IPS-NIHi11 (cell line): ENCODE data around the gene COX10.
"Not testable (repeated sequence)": the region's sequence is repeated elsewhere in the genome, so short reads cannot be mapped to it uniquely, and the experiment has no call there.

Source experiments
- DNase-seq: peaks from one replicate; pipeline ENCODE4 v3.0.0; 2012; ENCODE audit warnings: mixed read lengths, low spot score

Gene COX10

GRCh38 chr17:14069251-14070021, at the start of gene COX10:
TSS of gene COX10 (plus strand) at chr17:14069504. CDS start at chr17:14069606, 102 bp downstream.
- peak; percentile 89 for DNase-seq

GRCh38 chr17:14021651-14022294, 47.5 kb upstream of the COX10 start:
- not testable (repeated sequence) for DNase-seq

DNA sequence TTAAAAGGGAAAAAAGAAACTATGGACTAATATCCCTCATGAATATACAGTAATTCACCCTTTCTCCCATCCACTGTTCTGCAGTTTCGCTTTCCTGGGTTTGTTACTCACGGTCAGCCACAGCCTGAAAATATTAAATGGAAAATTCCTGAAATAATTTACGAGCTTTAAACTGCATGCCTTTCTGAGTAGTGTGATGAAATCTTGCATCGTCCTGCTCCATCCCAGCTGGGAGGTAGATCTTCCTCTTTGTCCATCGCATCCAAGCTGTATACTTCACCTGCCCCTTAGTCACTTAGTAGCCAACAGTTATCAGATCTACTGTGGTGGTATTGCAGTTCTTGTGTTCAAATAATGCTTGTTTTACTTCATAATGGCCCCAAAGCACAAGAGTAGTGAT, 39.5 kb upstream of the COX10 start:
- DNase-seq = not testable (repeated sequence)

GRCh38 chr17:14032234-14032633, 37.1 kb upstream of the COX10 start:
- no peak for DNase-seq

GRCh38 chr17:14033166-14033565, 36.1 kb upstream of the COX10 start:
- no peak for DNase-seq

DNA sequence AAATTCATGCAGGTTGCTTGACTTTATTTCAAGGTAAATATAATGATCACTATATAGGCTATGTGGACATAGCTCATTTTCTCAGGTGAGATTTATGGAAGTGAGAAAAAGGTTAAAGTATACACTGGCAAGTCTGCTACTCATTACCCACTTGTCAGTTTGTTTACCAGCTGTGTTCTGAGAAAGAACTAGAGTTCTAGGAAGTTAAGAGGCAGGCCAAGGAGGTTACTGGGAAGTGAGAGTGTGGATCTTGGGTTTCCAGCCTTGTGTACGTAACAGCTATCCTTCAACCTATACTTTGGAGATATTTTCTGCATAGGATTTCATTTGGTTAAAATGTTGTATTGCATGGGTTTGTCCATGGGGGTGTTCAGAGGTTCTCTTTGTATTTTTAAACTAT, 31.9 kb upstream of the COX10 start:
- DNase-seq = no peak

- no peak for DNase-seq
Measured at GRCh38 chr17:14038206-14038605, 31.1 kb upstream of the COX10 start.

- no peak for DNase-seq
Measured at GRCh38 chr17:14042411-14042810, 26.9 kb upstream of the COX10 start.

DNA sequence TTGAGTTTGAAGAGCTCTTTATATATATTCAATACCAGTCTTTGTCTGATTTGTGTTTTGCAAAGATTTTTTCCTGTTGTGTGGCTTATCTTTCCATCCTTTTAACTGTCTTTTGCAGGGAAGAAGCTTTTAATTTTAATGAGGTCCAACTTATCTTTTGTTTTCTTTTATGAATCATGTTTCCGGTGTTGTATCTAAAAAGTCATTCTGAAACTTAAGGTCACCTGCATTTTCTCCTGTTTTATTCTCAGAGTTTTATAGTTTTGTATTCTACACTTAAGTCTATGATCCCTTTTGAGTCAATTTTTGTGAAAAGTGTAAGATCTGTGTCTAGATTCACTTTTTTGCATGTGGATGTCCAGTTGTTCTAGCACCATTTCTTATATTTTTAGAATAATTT, 24.6 kb upstream of the COX10 start:
- no peak for DNase-seq

- no peak for DNase-seq
Measured at GRCh38 chr17:14046978-14047377, 22.3 kb upstream of the COX10 start.

DNA sequence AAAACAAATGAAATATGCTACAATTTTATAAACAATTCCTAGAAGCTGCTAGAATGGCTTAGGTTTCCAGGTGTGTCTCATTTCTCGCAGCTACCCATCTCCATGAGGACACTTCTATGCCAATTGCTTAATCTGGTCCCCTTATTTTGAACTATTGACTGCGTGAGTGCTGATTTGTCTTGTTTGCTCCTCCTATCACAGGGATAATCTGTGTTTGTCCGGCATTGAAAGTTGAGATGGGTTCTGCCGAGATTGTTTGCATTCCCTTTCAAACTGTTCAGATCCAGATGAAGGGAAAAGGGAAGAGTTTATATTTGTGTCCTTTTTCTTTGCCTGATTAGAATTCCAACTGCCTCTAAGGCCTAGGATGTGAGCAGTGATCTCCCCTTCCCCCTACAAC, 21.7 kb upstream of the COX10 start:
- DNase-seq = no peak

GRCh38 chr17:14048169-14048568, 21.1 kb upstream of the COX10 start:
- DNase-seq = peak; percentile 62

DNA sequence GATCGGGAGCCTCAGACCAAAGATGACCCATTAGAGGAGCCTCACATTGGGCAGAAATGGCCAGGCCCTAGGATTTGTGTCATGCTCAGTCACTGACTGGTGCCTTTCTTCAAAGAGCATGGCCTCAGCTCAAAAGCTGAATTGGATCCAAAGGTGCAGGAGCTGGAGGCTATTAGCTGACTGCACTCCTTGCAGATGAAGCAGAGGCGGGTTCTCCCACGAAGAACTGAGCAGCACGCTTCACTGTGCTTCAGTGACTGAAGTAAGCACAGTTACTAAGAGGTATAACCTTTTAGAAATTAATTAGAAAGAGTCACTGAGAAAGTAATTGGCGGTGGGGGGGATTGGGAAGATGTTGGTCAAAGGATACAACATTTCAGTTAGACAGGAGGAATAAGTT, 18.7 kb upstream of the COX10 start:
- no peak for DNase-seq

GRCh38 chr17:14051692-14052091, 17.6 kb upstream of the COX10 start:
- no peak for DNase-seq

DNA sequence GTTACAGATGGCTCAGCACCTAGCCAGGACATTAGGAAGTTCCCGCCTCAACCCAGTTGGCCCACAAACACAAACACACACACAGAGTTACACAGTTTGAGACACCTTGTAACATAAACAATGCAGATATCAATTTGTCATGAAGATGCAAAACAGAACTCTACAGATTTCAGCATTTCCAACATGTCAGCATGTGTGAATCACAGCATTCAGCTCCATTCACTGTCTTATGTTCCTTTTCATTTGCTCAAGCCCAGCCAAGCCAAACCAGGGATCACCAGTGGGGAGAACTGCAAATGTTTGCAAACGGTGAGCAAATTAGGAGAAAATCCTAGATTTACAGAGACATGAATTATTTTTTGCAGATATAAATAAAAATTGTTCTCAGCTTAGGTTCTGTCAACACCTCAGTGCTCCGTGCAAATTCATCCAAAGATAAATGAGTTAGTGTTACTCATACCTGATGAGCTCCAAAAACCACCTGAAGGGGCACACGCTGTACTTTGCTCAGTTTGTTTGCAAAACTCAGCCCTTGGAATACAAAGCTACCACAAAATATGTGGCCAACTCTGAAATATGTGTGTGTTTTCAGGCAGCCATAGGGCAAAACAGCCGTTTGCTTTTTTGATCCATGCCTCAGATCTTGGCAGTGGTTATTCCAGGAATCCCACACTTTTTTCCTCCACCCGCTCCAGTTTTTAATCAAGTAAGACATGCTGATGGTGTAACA, 16.3 kb upstream of the COX10 start:
- DNase-seq = no peak

GRCh38 chr17:14057591-14057990, 11.7 kb upstream of the COX10 start:
- no peak for DNase-seq

DNA sequence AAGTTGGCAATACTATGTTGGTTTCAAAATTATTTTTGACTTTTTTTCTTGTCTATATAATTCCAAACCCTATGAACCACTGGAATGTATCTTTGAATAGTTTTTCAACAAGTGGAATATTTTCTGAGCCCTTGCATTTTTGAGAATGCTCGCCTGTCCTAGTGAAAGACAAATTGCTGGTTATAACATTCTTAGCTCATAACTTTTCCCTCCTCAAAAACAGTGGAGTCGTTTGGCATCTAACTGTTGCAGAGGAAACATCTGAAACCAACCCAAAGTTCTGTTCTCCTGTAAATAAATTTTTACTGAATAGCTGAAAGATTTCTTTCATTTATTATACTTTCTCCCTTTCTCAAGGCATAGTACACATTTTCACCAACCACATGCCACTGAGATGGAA, 11.3 kb upstream of the COX10 start:
- no peak for DNase-seq

GRCh38 chr17:14060706-14061105, 8.6 kb upstream of the COX10 start:
- no peak for DNase-seq

DNA sequence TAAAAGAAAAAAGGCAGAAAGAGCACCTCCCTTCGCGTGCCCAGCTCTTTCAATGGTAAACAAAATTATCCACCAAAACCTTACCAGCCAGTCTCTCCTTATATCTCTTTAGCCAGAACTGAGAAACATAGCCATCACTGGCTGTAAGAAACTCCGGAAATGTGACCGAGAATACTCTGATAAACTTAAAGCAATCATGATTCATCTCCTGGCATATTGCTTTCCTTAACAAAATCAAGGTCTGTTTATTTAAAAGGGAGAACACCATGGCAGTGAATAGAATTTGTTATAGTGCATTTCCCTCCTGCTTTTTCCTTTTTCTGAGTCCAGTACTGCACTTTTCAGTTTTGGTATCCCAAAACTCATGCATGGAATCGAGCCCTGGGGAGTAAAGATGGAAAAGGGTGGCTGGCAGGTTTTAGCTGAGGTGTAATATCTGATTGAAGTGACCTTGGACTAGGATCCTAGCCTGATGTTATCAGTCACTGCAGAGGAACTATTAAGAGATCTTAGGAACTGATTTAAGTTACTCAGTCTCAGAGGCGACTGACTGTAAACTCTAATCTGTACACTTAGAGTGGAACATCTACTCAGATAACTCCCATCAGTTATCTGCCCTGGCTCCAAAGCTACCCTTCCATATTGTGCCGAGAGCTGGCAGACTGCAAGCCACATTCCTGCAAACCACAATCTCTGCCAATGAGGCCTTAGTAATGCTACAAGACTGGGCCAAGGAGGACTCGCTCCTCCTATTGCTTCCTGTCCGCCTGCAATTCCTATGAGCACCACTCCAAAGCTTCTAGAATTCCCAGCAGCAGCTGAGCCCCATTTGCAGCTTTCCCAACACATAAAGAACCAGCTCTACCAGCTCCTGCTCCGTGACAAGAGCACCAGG, 7.4 kb upstream of the COX10 start:
- DNase-seq = peak; percentile 13

GRCh38 chr17:14067347-14067746, 2.0 kb upstream of the COX10 start:
- DNase-seq = no peak

DNA sequence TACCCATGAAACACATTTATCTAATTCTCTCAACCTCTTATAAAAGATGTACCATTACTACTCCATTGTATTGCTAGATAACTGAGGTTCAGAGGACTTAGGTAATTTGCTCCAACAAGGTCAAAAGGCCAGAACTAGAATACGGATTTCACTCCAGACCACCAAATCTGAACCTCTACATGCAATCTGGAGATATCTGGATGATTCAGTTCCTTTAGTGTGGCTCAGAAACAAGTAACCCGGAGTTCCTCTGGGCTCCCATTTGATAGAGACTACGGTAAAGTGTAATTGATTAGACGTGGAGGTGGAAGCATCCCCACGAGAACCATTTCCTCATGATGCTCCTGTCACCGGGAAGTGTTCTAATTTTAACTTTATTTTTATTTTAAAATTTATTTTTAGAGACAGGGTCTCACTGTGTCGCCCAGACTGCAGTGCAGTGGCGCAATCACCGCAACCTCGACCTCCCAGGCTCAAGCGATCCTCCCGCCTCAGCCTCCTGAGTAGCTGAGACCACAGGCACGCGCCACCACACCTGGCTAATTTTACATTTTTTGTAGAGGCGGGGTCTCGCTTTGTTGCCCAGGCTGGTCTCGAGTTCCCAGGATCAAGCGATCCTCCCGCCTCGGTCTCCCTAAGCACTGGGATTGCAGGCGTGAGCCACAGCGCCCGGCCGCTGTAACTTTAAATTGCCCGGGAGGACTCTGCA, 608 bp upstream of the COX10 start:
- DNase-seq = no peak
